ENCODE measurements around the gene TUB.
A peak's percentile ranks its signal among the peaks of the same experiment; 100 is the strongest.

Gene TUB

DNA sequence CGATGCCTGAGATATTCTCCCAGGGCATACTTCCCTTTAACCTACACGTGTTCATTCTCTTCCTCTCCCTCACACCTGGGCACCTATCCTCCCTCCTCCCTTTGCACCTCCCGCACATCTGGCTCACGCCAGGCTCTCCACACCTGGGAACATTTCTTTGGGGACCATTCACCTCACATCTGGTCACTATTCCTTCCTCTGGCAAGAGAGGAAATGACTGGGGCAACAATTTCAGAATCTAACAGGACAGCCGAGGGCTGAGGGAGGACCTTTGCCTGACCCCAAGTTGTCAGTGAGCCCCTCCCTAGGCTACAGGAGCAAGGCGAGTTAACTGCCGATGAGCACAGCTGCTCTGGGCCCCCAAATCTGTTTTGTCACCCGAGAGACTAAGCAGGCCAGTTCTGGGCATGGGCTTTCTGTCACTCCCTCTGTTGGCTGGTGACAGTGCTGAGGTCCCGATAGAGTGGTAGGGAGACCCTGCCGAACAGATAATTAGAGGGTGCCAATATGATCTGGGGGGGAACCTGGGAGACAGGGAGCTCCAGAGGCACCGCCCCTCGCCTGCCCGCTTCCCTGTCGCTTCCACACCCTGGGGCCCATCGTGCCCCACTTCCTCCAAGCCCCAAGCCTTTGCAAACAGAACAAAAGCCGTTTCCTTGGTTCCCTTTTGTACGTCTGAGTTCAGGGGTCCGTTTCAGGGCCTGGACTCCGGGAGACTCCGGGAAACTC lies 48.3 kb upstream of the TUB start:
- Histone ChIP-seq H3K27ac (ENCODE audit: low read depth, low read length) (no peak overlapping the region), H3K9ac (ENCODE audit: low read length) (no peak overlapping the region), H3K36me3 (ENCODE audit: low read length) (no peaks in the 10 kb centered on the region), H3K4me2 (ENCODE audit: low read depth, low read length, poor library complexity, severe bottlenecking) (no peak overlapping the region), H3K79me2 (ENCODE audit: insufficient read depth, low read length) (no peaks in the 10 kb centered on the region), H3K9me3 (ENCODE audit: insufficient read depth, low read length) (no peaks in the 10 kb centered on the region), H3K4me3 (ENCODE audit: insufficient read depth, low read length, poor library complexity, severe bottlenecking) (no peak overlapping the region), H3K9me2 (replicated peaks; ENCODE audit: insufficient read depth, low read length) (no peaks in the 10 kb centered on the region), H2AFZ (ENCODE audit: low read depth, low read length, severe bottlenecking) (no peak overlapping the region), H3K27me3 (ENCODE audit: low read length) (no peaks in the 10 kb centered on the region), H4K20me1 (ENCODE audit: low read depth, low read length) (no peaks in the 10 kb centered on the region), H3F3A (ENCODE audit: insufficient read depth) (no peaks in the 10 kb centered on the region)
- no peak for TF ChIP-seq EZH2phosphoT487 (conservative IDR thresholded peaks at IDR 0.05; ENCODE audit: low read length)
- TF ChIP-seq, protein P1, sequence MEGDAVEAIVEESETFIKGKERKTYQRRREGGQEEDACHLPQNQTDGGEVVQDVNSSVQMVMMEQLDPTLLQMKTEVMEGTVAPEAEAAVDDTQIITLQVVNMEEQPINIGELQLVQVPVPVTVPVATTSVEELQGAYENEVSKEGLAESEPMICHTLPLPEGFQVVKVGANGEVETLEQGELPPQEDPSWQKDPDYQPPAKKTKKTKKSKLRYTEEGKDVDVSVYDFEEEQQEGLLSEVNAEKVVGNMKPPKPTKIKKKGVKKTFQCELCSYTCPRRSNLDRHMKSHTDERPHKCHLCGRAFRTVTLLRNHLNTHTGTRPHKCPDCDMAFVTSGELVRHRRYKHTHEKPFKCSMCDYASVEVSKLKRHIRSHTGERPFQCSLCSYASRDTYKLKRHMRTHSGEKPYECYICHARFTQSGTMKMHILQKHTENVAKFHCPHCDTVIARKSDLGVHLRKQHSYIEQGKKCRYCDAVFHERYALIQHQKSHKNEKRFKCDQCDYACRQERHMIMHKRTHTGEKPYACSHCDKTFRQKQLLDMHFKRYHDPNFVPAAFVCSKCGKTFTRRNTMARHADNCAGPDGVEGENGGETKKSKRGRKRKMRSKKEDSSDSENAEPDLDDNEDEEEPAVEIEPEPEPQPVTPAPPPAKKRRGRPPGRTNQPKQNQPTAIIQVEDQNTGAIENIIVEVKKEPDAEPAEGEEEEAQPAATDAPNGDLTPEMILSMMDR (IDR thresholded peaks at IDR 0.05; ENCODE audit: insufficient read depth, low read length, poor library complexity, severe bottlenecking): no peak

DNA sequence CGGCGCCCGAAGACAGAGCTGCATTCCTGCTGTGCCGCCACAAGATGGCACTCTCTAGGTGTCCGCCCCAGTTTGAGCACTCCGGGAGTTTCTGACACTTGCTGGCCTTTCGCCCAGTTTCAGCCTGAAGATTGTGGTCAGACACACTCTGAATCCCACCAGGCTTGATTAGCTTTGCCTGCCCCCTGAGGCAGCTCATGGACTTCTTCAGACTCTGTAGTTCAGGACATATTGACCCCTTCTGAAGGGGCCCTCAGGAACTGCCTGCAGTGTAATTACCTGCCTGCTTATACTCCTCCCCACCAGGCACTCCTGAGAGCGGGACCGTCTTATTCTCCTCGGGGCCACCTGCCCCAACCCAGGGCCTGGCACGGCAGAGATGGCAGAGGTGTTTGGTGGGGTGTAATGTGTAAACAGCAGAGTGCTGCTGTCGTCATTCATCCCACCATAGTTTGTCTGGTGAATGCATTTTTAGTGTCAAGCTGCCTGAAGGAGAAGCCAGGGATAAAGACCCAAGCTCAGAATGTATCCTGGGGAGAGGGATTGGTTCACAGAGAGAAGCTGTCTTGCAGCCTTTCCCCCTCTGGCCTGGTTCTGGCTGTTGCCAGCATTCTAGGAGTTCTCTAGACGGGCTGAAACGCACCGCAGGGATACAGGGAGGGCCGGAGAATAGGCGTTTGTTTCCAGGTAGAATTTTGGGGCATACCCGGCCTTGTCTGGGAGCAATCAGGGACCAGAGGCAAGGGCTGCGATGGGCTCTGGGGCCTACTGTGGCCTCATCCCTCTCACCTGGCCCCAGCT lies 47.5 kb upstream of the TUB start:
- Histone ChIP-seq H3K9me2 (replicated peaks; ENCODE audit: insufficient read depth, low read length) (no peaks in the 10 kb centered on the region), H3K4me2 (ENCODE audit: low read depth, low read length, poor library complexity, severe bottlenecking) (no peak overlapping the region), H3K4me3 (ENCODE audit: insufficient read depth, low read length, poor library complexity, severe bottlenecking) (no peak overlapping the region), H3K79me2 (ENCODE audit: insufficient read depth, low read length) (no peaks in the 10 kb centered on the region), H2AFZ (ENCODE audit: low read depth, low read length, severe bottlenecking) (no peak overlapping the region), H3F3A (ENCODE audit: insufficient read depth) (no peaks in the 10 kb centered on the region), H3K27me3 (ENCODE audit: low read length) (no peaks in the 10 kb centered on the region), H3K9ac (ENCODE audit: low read length) (no peak overlapping the region), H3K36me3 (ENCODE audit: low read length) (no peaks in the 10 kb centered on the region), H4K20me1 (ENCODE audit: low read depth, low read length) (no peaks in the 10 kb centered on the region), H3K9me3 (ENCODE audit: insufficient read depth, low read length) (no peaks in the 10 kb centered on the region), H3K27ac (ENCODE audit: low read depth, low read length) (no peak overlapping the region)
- TF ChIP-seq, protein P1 (IDR thresholded peaks at IDR 0.05; ENCODE audit: insufficient read depth, low read length, poor library complexity, severe bottlenecking): peak; percentile 93
- TF ChIP-seq EZH2phosphoT487 (conservative IDR thresholded peaks at IDR 0.05; ENCODE audit: low read length): no peak

DNA sequence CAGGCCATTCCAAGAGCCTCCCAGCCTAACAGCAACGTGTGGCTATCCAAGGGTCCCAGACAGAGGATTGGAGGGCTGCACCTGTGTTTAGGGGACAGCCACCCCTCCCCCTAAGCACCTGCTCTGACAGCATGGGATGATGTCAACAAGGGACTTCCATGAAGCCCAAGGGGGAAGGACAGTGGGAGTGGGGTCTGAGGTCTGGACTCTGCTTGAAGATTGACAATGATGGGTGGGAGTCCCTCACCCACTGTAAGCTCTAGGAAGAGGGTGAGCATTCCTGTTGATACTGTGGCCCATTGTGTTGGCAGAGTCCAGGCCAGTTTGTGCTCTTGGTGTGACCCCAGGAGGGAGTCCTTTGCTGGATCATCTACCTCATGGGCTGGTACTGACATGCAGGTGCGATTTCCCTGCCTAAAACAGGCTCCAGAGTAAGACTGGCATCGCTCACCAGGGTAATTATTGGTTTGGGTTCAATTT lies 46.9 kb upstream of the TUB start:
- no peak for TF ChIP-seq EZH2phosphoT487 (conservative IDR thresholded peaks at IDR 0.05; ENCODE audit: low read length)
- TF ChIP-seq, protein P1 (IDR thresholded peaks at IDR 0.05; ENCODE audit: insufficient read depth, low read length, poor library complexity, severe bottlenecking): no peak

More for the DNA sequence above, 46.9 kb upstream of the TUB start:
- no peaks in the 10 kb centered on the region for H3K9me3 ChIP-seq (ENCODE audit: insufficient read depth, low read length)
- no peak overlapping the region for H3K4me2 ChIP-seq (ENCODE audit: low read depth, low read length, poor library complexity, severe bottlenecking)
- no peak overlapping the region for H3K9ac ChIP-seq (ENCODE audit: low read length)
- no peaks in the 10 kb centered on the region for H3K79me2 ChIP-seq (ENCODE audit: insufficient read depth, low read length)
- no peaks in the 10 kb centered on the region for H3F3A ChIP-seq (ENCODE audit: insufficient read depth)
- H3K9me2 ChIP-seq (replicated peaks; ENCODE audit: insufficient read depth, low read length): no peaks in the 10 kb centered on the region
- H3K27me3 ChIP-seq (ENCODE audit: low read length): no peaks in the 10 kb centered on the region
- H4K20me1 ChIP-seq (ENCODE audit: low read depth, low read length): no peaks in the 10 kb centered on the region
- no peaks in the 10 kb centered on the region for H3K36me3 ChIP-seq (ENCODE audit: low read length)
- H2AFZ ChIP-seq (ENCODE audit: low read depth, low read length, severe bottlenecking): no peak overlapping the region
- H3K4me3 ChIP-seq (ENCODE audit: insufficient read depth, low read length, poor library complexity, severe bottlenecking): no peak overlapping the region
- H3K27ac ChIP-seq (ENCODE audit: low read depth, low read length): no peak overlapping the region

All from SU-DHL-6 (cell line).